Measurements from ENCODE around the gene KRT36. TPM values are rescaled to one million over a fixed set of nuclear protein-coding genes. Genes with fewer than 3 reads are reported as not detected.

The KRT36 gene
- total and polyA plus RNA-seq, 10 of the 15 experiments (the other 5 are each of a cell fraction or from before 2014, with no cell fraction given) = not detected

- H2AFZ ChIP-seq (ENCODE audit: control insufficient read depth, low read depth, low read length) = no peak overlapping the region
- H3K4me3 ChIP-seq = no peak overlapping the region
- in situ Hi-C loops (cut with MboI) (no loop called here), intact Hi-C loops (cut with micrococcal nuclease; ENCODE audit: unreplicated experiment) (no loop called here)
- CTCF ChIA-PET = interaction anchor here (0.9 to 1.4 kb wide), 2 partner anchors 14 to 15 kb away, joined by 3 to 4 read pairs; no protein-coding TSS in a partner anchor
- no peaks in the 10 kb centered on the region for H3K9me3 ChIP-seq (replicated peaks; ENCODE audit: control insufficient read depth, insufficient read depth, low read length)
- no peaks in the 10 kb centered on the region for H4K20me1 ChIP-seq (ENCODE audit: control insufficient read depth, insufficient read depth)
- POLR2A ChIA-PET = no interaction called here
- peaks cover 5 to 8% of the 10 kb centered on the region in 2 experiments; a peak in 3 of 4 replicates for H3K27me3 ChIP-seq (replicated peaks in 1 of 2; ENCODE audit: control insufficient read depth in 2 of 2, insufficient read depth in 2 of 2, low read length in 1 of 2)
- DNase-seq (ENCODE audit: low read depth, low spot score) = no peak
- 9% methylated on average over 7 of the region's 7 CpGs for WGBS (ENCODE audit: insufficient coverage, insufficient replicate concordance, low lambda C conversion rate, missing lambda C conversion rate)
- no peaks in the 10 kb centered on the region for H3K36me3 ChIP-seq (ENCODE audit: control insufficient read depth in 2 of 2, insufficient read depth in 2 of 2, low read length in 1 of 2)
- no peaks in the 10 kb centered on the region for H3K79me2 ChIP-seq (ENCODE audit: control insufficient read depth, insufficient read depth, low read length)
- TF ChIP-seq CEBPZ (IDR thresholded peaks at IDR 0.05; ENCODE audit: low read depth, low read length) (no peak), RAD21 (IDR thresholded peaks at IDR 0.05; ENCODE audit: insufficient read depth, low read depth, low read length) (no peak), KLF5 (IDR thresholded peaks at IDR 0.05; ENCODE audit: partially characterized antibody) (no peak)
- FAIRE-seq = no peak
- no peaks in the 10 kb centered on the region for H3K4me1 ChIP-seq (ENCODE audit: control insufficient read depth, insufficient read depth, low read length)
- BruUV-seq (replicated peaks) = no TSS peak
- RAD21 ChIA-PET (ENCODE audit: unreplicated experiment) = no interaction called here
- H3K27ac ChIP-seq (ENCODE audit: control insufficient read depth, insufficient read depth) = no peak overlapping the region
- no peak for ATAC-seq
- SMC1A ChIA-PET (ENCODE audit: uncharacterized antibody, unreplicated experiment) = interaction anchor here (1.2 to 1.5 kb wide), 2 partner anchors 14 to 18 kb away, joined by 3 to 5 read pairs; no protein-coding TSS in a partner anchor
- no peak overlapping the region for H3K9ac ChIP-seq (ENCODE audit: control insufficient read depth, insufficient read depth, low read length)
- H3K4me2 ChIP-seq (ENCODE audit: control insufficient read depth, insufficient read depth) = no peak overlapping the region
These were observed 45.3 kb upstream of the KRT36 start for GRCh38 chr17:41534899-41535546.
